RWPE1 (cell line): ENCODE measurements around the gene UPK3BL1.
A peak's percentile ranks its signal among the peaks of the same experiment; 100 is the strongest.
"Not testable (repeated sequence)": the region's sequence is repeated elsewhere in the genome, so short reads cannot be mapped to it uniquely, and the experiment has no call there.

Experiments used
- CTCF ChIA-PET: fragments of 350-600 bp; sonication (Branson Sonifier 250); formaldehyde crosslinking; extraction: SDS; loops from one replicate; lab custom pipeline; 2021; lab: Yijun Ruan, JAX
- POLR2A ChIA-PET: fragments of 400-600 bp; formaldehyde crosslinking; extraction: SDS; loops from one replicate; lab custom pipeline; 2020; ENCODE audit warnings: antibody characterized with exemption; ENCODE audit not compliant: low non-redundant PET; lab: Yijun Ruan, JAX
- DNase-seq: peaks from one replicate; pipeline ENCODE4 v3.0.0; 2012; ENCODE audit warnings: low spot score
- H3K27ac ChIP-seq: fragments of 450-650 bp; 2 replicates; pipeline ENCODE4 v1.5.1; 2017

UPK3BL1 gene

GRCh38 chr7:102610441-102610840 is 32.1 kb downstream of the UPK3BL1 start:
- DNase-seq, CTCF ChIA-PET, POLR2A ChIA-PET, H3K27ac ChIP-seq: not testable (repeated sequence)

GRCh38 chr7:102609734-102610133 is 32.9 kb downstream of the UPK3BL1 start:
- CTCF ChIA-PET, H3K27ac ChIP-seq, POLR2A ChIA-PET, DNase-seq: not testable (repeated sequence)

- CTCF ChIA-PET, POLR2A ChIA-PET, H3K27ac ChIP-seq, DNase-seq: not testable (repeated sequence)
Measured at GRCh38 chr7:102606848-102607247, 35.7 kb downstream of the UPK3BL1 start.

GRCh38 chr7:102604431-102605145 is 38.0 kb downstream of the UPK3BL1 start:
- peak overlapping the region; percentile 64 for H3K27ac ChIP-seq
- POLR2A ChIA-PET, CTCF ChIA-PET, DNase-seq: not testable (repeated sequence)

GRCh38 chr7:102602317-102602716 is 40.3 kb downstream of the UPK3BL1 start:
- POLR2A ChIA-PET, CTCF ChIA-PET: not testable (repeated sequence)

GRCh38 chr7:102599699-102600098 is 42.9 kb downstream of the UPK3BL1 start:
- POLR2A ChIA-PET, CTCF ChIA-PET, H3K27ac ChIP-seq, DNase-seq: not testable (repeated sequence)

More at GRCh38 chr7:102602317-102602716, 40.3 kb downstream of the UPK3BL1 start:
- H3K27ac ChIP-seq, DNase-seq: not testable (repeated sequence)

- CTCF ChIA-PET, POLR2A ChIA-PET, DNase-seq, H3K27ac ChIP-seq: not testable (repeated sequence)
Measured at GRCh38 chr7:102596036-102596435, 46.6 kb downstream of the UPK3BL1 start.

- CTCF ChIA-PET, POLR2A ChIA-PET, DNase-seq: not testable (repeated sequence)
Measured at GRCh38 chr7:102593637-102594334, 48.8 kb downstream of the UPK3BL1 start.

GRCh38 chr7:102592477-102593019 is 50.0 kb downstream of the UPK3BL1 start:
- H3K27ac ChIP-seq, DNase-seq, POLR2A ChIA-PET, CTCF ChIA-PET: not testable (repeated sequence)

More at GRCh38 chr7:102593637-102594334, 48.8 kb downstream of the UPK3BL1 start:
- H3K27ac ChIP-seq = not testable (repeated sequence)

GRCh38 chr7:102589857-102590256 is 52.7 kb downstream of the UPK3BL1 start:
- POLR2A ChIA-PET, DNase-seq, CTCF ChIA-PET, H3K27ac ChIP-seq: not testable (repeated sequence)
